A673 (cell line): ENCODE results near the gene AGXT2. TPM values are rescaled to one million over a fixed set of nuclear protein-coding genes. Genes with fewer than 3 reads are reported as not detected.

Experiments
- BruUV-seq: library from RNA; stranded (reverse); fragments of 400-500 nt; replicated peaks from 2 replicates; lab custom pipeline; 2021; lab: Mats Ljungman, UMichigan
- CTCF ChIA-PET: fragments of 300-600 bp; sonication (Branson Sonifier 250); formaldehyde crosslinking; loops from one replicate; lab custom pipeline; 2022; ENCODE audit warnings: antibody characterized with exemption; lab: Charles Lee
- POLR2A ChIA-PET: fragments of 300-600 bp; sonication (Branson Sonifier 250); formaldehyde crosslinking; loops from one replicate; lab custom pipeline; 2022; ENCODE audit warnings: antibody characterized with exemption; ENCODE audit not compliant: low non-redundant PET; lab: Charles Lee
- DNase-seq: peaks from one replicate; pipeline ENCODE4 v3.0.0-alpha.2; 2015; ENCODE audit warnings: low spot score
- H3K27ac ChIP-seq: fragments of 200-600 bp; sonication (generic); 2 replicates; pipeline ENCODE4 v1.5.1; 2016; ENCODE audit warnings: mixed run types, low read depth, mild to moderate bottlenecking, mixed read lengths, antibody characterized with exemption, low read length; ENCODE audit not compliant: poor library complexity, severe bottlenecking
- H3K27me3 ChIP-seq: fragments of 200-600 bp; sonication (generic); replicated peaks from 2 replicates; pipeline ENCODE4 v1.6.1; 2017; ENCODE audit warnings: mixed run types, low read depth, mild to moderate bottlenecking, mixed read lengths, antibody characterized with exemption, low read length; ENCODE audit not compliant: insufficient read depth, poor library complexity
- H3K36me3 ChIP-seq: fragments of 200-600 bp; sonication (generic); 2 replicates; pipeline ENCODE4 v1.6.1; 2016; ENCODE audit warnings: mixed run types, mild to moderate bottlenecking, mixed read lengths, antibody characterized with exemption, low read length; ENCODE audit not compliant: insufficient read depth, poor library complexity, severe bottlenecking
- H3K4me1 ChIP-seq: fragments of 200-600 bp; sonication (generic); 2 replicates; pipeline ENCODE4 v1.6.1; 2017; ENCODE audit warnings: mixed run types, mild to moderate bottlenecking, mixed read lengths, antibody characterized with exemption, low read length; ENCODE audit not compliant: insufficient read depth, poor library complexity, severe bottlenecking
- H3K4me3 ChIP-seq: fragments of 200-600 bp; sonication (generic); 2 replicates; pipeline ENCODE4 v1.5.1; 2016; ENCODE audit warnings: low read depth, mixed run types, mild to moderate bottlenecking, mixed read lengths, low read length; ENCODE audit not compliant: poor library complexity, severe bottlenecking
- H3K9me3 ChIP-seq: fragments of 200-600 bp; sonication (generic); 2 replicates; pipeline ENCODE4 v1.6.1; 2016; ENCODE audit warnings: mixed run types, low read depth, mild to moderate bottlenecking, mixed read lengths, antibody characterized with exemption, low read length; ENCODE audit not compliant: poor library complexity, severe bottlenecking
- EZH2 ChIP-seq: fragments of 200-600 bp; sonication (generic); IDR thresholded peaks from 2 replicates; pipeline ENCODE4 v1.6.1; 2017; ENCODE audit warnings: borderline replicate concordance, low read depth, mild to moderate bottlenecking, mixed read lengths, antibody characterized with exemption, low read length; ENCODE audit not compliant: poor library complexity, severe bottlenecking
- intact Hi-C: fragments of 100-400 bp; cut with micrococcal nuclease; formaldehyde crosslinking; loops from one replicate; pipeline ENCODE4 v1.10.0; 2022; ENCODE audit not compliant: unreplicated experiment
- total RNA-seq: library from RNA; stranded (reverse); gene quantifications from 2 replicates; pipeline ENCODE4 v1.2.3, GENCODE V29; 2021
- TF ChIP-seq, protein P1 (sequence below): fragments of 300-800, 200-600 bp; sonication (generic); conservative IDR thresholded peaks from 2 replicates; pipeline ENCODE4 v1.5.1; 2017; ENCODE audit warnings: low read depth, mild to moderate bottlenecking, antibody characterized with exemption, low read length, moderate library complexity, mixed read lengths

Gene AGXT2
- total RNA-seq, 1 experiment from 2014 or later, result not detected

DNA sequence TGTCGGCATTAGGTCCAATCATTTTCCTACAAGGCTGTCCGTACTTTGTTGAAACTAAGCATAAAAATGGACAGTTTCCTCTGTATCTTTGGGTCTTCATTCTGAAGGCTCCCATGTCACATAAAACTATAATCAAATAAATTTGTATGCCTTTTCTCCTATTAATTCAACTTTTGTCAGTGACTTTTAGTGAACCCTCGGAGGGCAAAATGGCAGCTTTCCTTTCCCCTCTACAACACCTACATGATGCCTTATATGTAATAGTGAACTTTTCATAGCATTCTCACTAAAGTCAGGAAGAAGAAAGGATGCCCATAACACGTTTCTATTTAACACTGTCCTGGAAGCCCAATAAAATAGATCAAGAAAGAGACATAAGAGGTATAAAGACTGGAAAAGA is 5.1 kb upstream of the AGXT2 start:
- H3K27ac ChIP-seq, result no peak overlapping the region
- no peaks in the 10 kb centered on the region for H3K36me3 ChIP-seq
- CTCF ChIA-PET, result no interaction called here
- no peak for DNase-seq
- H3K4me1 ChIP-seq, result no peaks in the 10 kb centered on the region
- BruUV-seq, result no TSS peak
- H3K27me3 ChIP-seq, result peaks cover 8% of the 10 kb centered on the region
- no peak overlapping the region for H3K4me3 ChIP-seq
- no peak for TF ChIP-seq EZH2
- TF ChIP-seq, protein P1, sequence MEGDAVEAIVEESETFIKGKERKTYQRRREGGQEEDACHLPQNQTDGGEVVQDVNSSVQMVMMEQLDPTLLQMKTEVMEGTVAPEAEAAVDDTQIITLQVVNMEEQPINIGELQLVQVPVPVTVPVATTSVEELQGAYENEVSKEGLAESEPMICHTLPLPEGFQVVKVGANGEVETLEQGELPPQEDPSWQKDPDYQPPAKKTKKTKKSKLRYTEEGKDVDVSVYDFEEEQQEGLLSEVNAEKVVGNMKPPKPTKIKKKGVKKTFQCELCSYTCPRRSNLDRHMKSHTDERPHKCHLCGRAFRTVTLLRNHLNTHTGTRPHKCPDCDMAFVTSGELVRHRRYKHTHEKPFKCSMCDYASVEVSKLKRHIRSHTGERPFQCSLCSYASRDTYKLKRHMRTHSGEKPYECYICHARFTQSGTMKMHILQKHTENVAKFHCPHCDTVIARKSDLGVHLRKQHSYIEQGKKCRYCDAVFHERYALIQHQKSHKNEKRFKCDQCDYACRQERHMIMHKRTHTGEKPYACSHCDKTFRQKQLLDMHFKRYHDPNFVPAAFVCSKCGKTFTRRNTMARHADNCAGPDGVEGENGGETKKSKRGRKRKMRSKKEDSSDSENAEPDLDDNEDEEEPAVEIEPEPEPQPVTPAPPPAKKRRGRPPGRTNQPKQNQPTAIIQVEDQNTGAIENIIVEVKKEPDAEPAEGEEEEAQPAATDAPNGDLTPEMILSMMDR, result no peak
- POLR2A ChIA-PET, result no interaction called here
- no peaks in the 10 kb centered on the region for H3K9me3 ChIP-seq
- intact Hi-C loops, result no loop called here

DNA sequence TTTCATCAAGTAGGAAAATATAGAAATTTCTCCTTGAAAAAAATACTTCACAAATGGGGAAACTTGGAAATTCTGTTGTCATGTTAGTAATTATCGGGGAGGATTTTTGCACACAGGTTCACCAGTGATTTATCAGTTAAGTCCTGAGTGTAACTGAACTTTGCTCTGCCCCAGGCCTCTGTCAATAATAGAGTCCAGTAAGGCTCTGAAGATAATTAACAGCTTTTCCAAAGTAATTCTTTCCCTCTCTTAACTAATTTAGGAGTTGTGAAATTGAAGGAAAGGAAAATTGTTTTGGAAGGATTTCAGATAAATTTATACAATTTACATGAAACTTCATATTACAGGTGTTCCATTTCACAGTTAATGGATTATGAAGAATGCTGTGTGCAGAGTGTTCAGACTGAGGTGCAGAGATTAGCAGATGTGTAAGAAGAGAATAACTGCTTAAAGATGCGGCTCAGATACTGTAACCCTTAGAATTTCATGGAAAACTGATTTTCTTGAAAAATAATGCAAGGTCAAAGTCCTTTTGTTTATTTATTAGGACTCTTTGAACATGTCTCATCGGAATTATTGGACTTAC is 2.9 kb upstream of the AGXT2 start:
- no peak overlapping the region for H3K27ac ChIP-seq
- intact Hi-C loops, result no loop called here
- POLR2A ChIA-PET, result no interaction called here
- no TSS peak for BruUV-seq
- no peaks in the 10 kb centered on the region for H3K4me1 ChIP-seq
- no peak for DNase-seq
- no peak for TF ChIP-seq EZH2
- TF ChIP-seq, protein P1, result no peak
- CTCF ChIA-PET, result no interaction called here
- H3K4me3 ChIP-seq, result no peak overlapping the region
- peaks cover 5% of the 10 kb centered on the region for H3K27me3 ChIP-seq
- H3K9me3 ChIP-seq, result no peaks in the 10 kb centered on the region
- H3K36me3 ChIP-seq, result no peaks in the 10 kb centered on the region

DNA sequence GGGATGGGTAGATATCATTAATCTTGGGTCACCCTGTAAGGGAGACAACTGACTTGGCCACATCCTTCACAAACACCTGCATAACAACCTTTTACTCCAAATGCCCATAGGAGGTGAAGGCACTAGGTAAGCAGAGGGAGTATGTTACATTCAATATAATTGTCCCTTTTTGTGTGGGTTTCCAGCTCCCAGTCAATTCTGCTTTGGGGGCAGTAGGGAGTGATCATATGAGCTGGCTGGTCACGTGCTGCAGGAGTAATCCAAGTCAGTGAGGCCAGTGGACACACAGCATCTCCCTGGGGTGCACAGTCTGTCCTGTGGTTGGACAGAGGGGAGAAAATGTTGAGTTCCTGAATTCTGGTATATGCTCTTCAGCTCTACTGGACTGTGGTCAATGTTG is 1.2 kb upstream of the AGXT2 start:
- Histone ChIP-seq H3K4me3 (no peak overlapping the region), H3K27me3 (peaks cover 5% of the 10 kb centered on the region), H3K36me3 (no peaks in the 10 kb centered on the region), H3K27ac (no peak overlapping the region), H3K9me3 (no peaks in the 10 kb centered on the region), H3K4me1 (no peaks in the 10 kb centered on the region)
- no peak for TF ChIP-seq EZH2
- TF ChIP-seq, protein P1, result no peak
- BruUV-seq, result no TSS peak
- ChIA-PET CTCF (no interaction called here), POLR2A (no interaction called here)
- intact Hi-C loops, result no loop called here
- no peak for DNase-seq
